GM10266 (cell line): ENCODE data around the gene RAB4A.

Experiments used
- DNase-seq: peaks from one replicate; pipeline ENCODE4 v3.0.0; 2012; ENCODE audit errors: extremely low spot score
- CTCF ChIP-seq: IDR thresholded peaks from 2 replicates; pipeline ENCODE4 v1.5.1; 2012; ENCODE audit warnings: mild to moderate bottlenecking, low read depth; ENCODE audit not compliant: control insufficient read depth, insufficient read depth; ENCODE audit errors: missing control alignments

Gene RAB4A

GRCh38 chr1:229297746-229298145 is 26.8 kb downstream of the RAB4A start:
- no peak for TF ChIP-seq CTCF
- DNase-seq, result no peak

GRCh38 chr1:229298420-229298819 is 27.5 kb downstream of the RAB4A start:
- no peak for TF ChIP-seq CTCF
- no peak for DNase-seq

- no peak for TF ChIP-seq CTCF
- DNase-seq, result no peak
Measured at GRCh38 chr1:229298887-229299503, 28.1 kb downstream of the RAB4A start.

- DNase-seq, result no peak
Measured at GRCh38 chr1:229300099-229300757, 29.3 kb downstream of the RAB4A start.

GRCh38 chr1:229302740-229303139 is 31.8 kb downstream of the RAB4A start:
- DNase-seq, result no peak
- TF ChIP-seq CTCF, result no peak

More at GRCh38 chr1:229300099-229300757, 29.3 kb downstream of the RAB4A start:
- TF ChIP-seq CTCF, result no peak

- DNase-seq, result no peak
- TF ChIP-seq CTCF, result no peak
Measured at GRCh38 chr1:229303855-229304254, 32.9 kb downstream of the RAB4A start.

GRCh38 chr1:229305392-229305791 is 34.5 kb downstream of the RAB4A start:
- no peak for TF ChIP-seq CTCF
- DNase-seq, result no peak
